IMR-90 (cell line): ENCODE data around the gene TMC1. TPM values are rescaled to one million over a fixed set of nuclear protein-coding genes. Genes with fewer than 3 reads are reported as not detected.
"Not testable (repeated sequence)": the region's sequence is repeated elsewhere in the genome, so short reads cannot be mapped to it uniquely, and the experiment has no call there.

Source experiments
- ATAC-seq: fragments of 200-7000 bp; cut with Tn5 transposase; 2 replicates; pipeline ENCODE4 v1.9.1; 2020; ENCODE audit warnings: low read depth, mild to moderate bottlenecking, moderate library complexity
- BruUV-seq: library from RNA; stranded (reverse); fragments of 400-500 nt; replicated peaks from 2 replicates; lab custom pipeline; 2021; lab: Mats Ljungman, UMichigan
- CTCF ChIA-PET: fragments of 300-600 bp; formaldehyde crosslinking; extraction: SDS; loops from one replicate; lab custom pipeline; 2021; ENCODE audit warnings: antibody characterized with exemption; lab: Yijun Ruan, JAX
- POLR2A ChIA-PET: fragments of 300-600 bp; sonication (Branson Sonifier 250); formaldehyde crosslinking; loops from one replicate; lab custom pipeline; 2022; ENCODE audit warnings: antibody characterized with exemption; ENCODE audit not compliant: unreplicated experiment; lab: Charles Lee
- DNase-seq: peaks from one replicate; pipeline ENCODE4 v3.0.0; 2013
- H2AFZ ChIP-seq: replicated peaks from 2 replicates; pipeline ENCODE3; 2013; ENCODE audit warnings: low read length, mild to moderate bottlenecking; ENCODE audit not compliant: poor library complexity
- H2AK5ac ChIP-seq: 2 replicates; pipeline ENCODE4 v1.6.1; 2013; ENCODE audit warnings: low read depth, low read length, inconsistent platforms
- H2AK9ac ChIP-seq: replicated peaks from 2 replicates; pipeline ENCODE3; 2013; ENCODE audit warnings: mild to moderate bottlenecking, low read depth, low read length, moderate library complexity; ENCODE audit not compliant: poor library complexity
- H2BK120ac ChIP-seq: 2 replicates; pipeline ENCODE4 v1.6.1; 2013; ENCODE audit warnings: low read depth, low read length, inconsistent platforms
- H2BK15ac ChIP-seq: 3 replicates; pipeline ENCODE4 v1.6.1; 2013; ENCODE audit warnings: low read depth, low read length, inconsistent platforms
- H2BK20ac ChIP-seq: 2 replicates; pipeline ENCODE4 v1.6.1; 2013; ENCODE audit warnings: low read depth, mild to moderate bottlenecking, inconsistent platforms, low read length, moderate library complexity
- H2BK5ac ChIP-seq: 2 replicates; pipeline ENCODE4 v1.6.1; 2013; ENCODE audit warnings: mild to moderate bottlenecking, low read depth, low read length, inconsistent platforms; ENCODE audit not compliant: poor library complexity, severe bottlenecking
- H3K14ac ChIP-seq: replicated peaks from 2 replicates; pipeline ENCODE4 v1.6.1; 2013; ENCODE audit warnings: low read depth, low read length, inconsistent platforms
- H3K18ac ChIP-seq: 2 replicates; pipeline ENCODE4 v1.6.1; 2013; ENCODE audit warnings: low read depth, low read length, control low read depth
- H3K23ac ChIP-seq: 2 replicates; pipeline ENCODE4 v1.6.1; 2013; ENCODE audit warnings: low read depth, low read length, inconsistent platforms
- H3K27ac ChIP-seq: 2 replicates; pipeline ENCODE4 v1.5.1; 2013; ENCODE audit warnings: mild to moderate bottlenecking, control low read depth, low read length; ENCODE audit not compliant: insufficient read depth
- H3K27me3 ChIP-seq: 2 replicates; pipeline ENCODE4 v1.6.1; 2013; ENCODE audit warnings: low read length; ENCODE audit not compliant: control insufficient read depth, insufficient read depth
- H3K36me3 ChIP-seq: 2 replicates; pipeline ENCODE4 v1.6.1; 2013; ENCODE audit warnings: low read length, mixed read lengths; ENCODE audit not compliant: control insufficient read depth, insufficient read depth
- H3K4ac ChIP-seq: 2 replicates; pipeline ENCODE4 v1.6.1; 2013; ENCODE audit warnings: low read depth, low read length, inconsistent platforms
- H3K4me1 ChIP-seq: 2 replicates; pipeline ENCODE4 v1.6.1; 2013; ENCODE audit warnings: low read length, mixed read lengths; ENCODE audit not compliant: control insufficient read depth, insufficient read depth
- H3K4me2 ChIP-seq: 2 replicates; pipeline ENCODE4 v1.6.1; 2013; ENCODE audit warnings: low read depth, mild to moderate bottlenecking, control low read depth, low read length, moderate library complexity
- H3K4me3 ChIP-seq: 2 replicates; pipeline ENCODE4 v1.5.1; 2013; ENCODE audit warnings: low read depth, mild to moderate bottlenecking, control low read depth, low read length, moderate library complexity; ENCODE audit not compliant: insufficient read depth
- H3K56ac ChIP-seq: 2 replicates; pipeline ENCODE4 v1.6.1; 2013; ENCODE audit warnings: low read length, inconsistent platforms; ENCODE audit not compliant: insufficient read depth; ENCODE audit errors: extremely low read depth
- H3K79me1 ChIP-seq, 2 experiments: 2 replicates each; pipeline ENCODE4 v1.6.1; 2013; ENCODE audit warnings: low read length in 2 of 2, inconsistent platforms in 1 of 2, low read depth in 1 of 2
- H3K9ac ChIP-seq: 2 replicates; pipeline ENCODE4 v1.6.1; 2013; ENCODE audit warnings: low read depth, low read length, control low read depth
- H3K9me1 ChIP-seq: 2 replicates; pipeline ENCODE4 v1.6.1; 2013; ENCODE audit warnings: low read length, inconsistent platforms; ENCODE audit not compliant: insufficient read depth
- H3K9me3 ChIP-seq: 2 replicates; pipeline ENCODE4 v1.6.1; 2013; ENCODE audit warnings: low read length; ENCODE audit not compliant: control insufficient read depth, insufficient read depth
- H4K20me1 ChIP-seq: 2 replicates; pipeline ENCODE4 v1.6.1; 2013; ENCODE audit warnings: low read length, inconsistent platforms; ENCODE audit not compliant: insufficient read depth
- H4K5ac ChIP-seq: 2 replicates; pipeline ENCODE4 v1.6.1; 2013; ENCODE audit warnings: mild to moderate bottlenecking, low read depth, low read length, control low read depth
- H4K8ac ChIP-seq, 2 experiments: 2 replicates each; pipeline ENCODE4 v1.6.1; 2013; ENCODE audit warnings: low read depth in 2 of 2, low read length in 2 of 2, control low read depth in 1 of 2, inconsistent platforms in 1 of 2
- H4K91ac ChIP-seq: 2 replicates; pipeline ENCODE4 v1.6.1; 2013; ENCODE audit warnings: low read depth, low read length, inconsistent platforms; ENCODE audit not compliant: insufficient read depth
- CHD1 ChIP-seq: IDR thresholded peaks from 2 replicates; pipeline ENCODE4 v1.6.1; 2012; ENCODE audit warnings: low read depth, low read length, improper control_type of control experiment
- ELK1 ChIP-seq: fragments of 150-350 bp; IDR thresholded peaks from 2 replicates; pipeline ENCODE4 v1.6.1; 2016; ENCODE audit warnings: low read depth, mild to moderate bottlenecking, low read length, moderate library complexity, borderline replicate concordance
- RAD21 ChIP-seq: IDR thresholded peaks from 2 replicates; pipeline ENCODE4 v1.6.1; 2012; ENCODE audit warnings: low read length, improper control_type of control experiment
- WGBS, 2 experiments: methylation state at CpG; one replicate each; pipeline versions ENCODE4 v1.1.5 to v1.1.7; 2013; ENCODE audit warnings: missing lambda C conversion rate in 2 of 2; ENCODE audit not compliant: insufficient read length in 1 of 2; ENCODE audit errors: extremely low coverage in 2 of 2; 5-methylcytosine and 5-hydroxymethylcytosine counted together
- dilution Hi-C: fragments of 300-500 bp; cut with HindIII; formaldehyde crosslinking; loops from one replicate; pipeline ENCODE4 v1.14.3; 2018; ENCODE audit warnings: low sequenced_read_pairs; ENCODE audit not compliant: unreplicated experiment
- in situ Hi-C: fragments of 300-500 bp; cut with MboI; formaldehyde crosslinking; loops from 3 replicates; pipeline ENCODE4 v1.14.3; 2019; ENCODE audit warnings: low sequenced_read_pairs, inconsistent platforms, mixed read lengths
- intact Hi-C: fragments of 100-400 bp; cut with micrococcal nuclease; formaldehyde crosslinking; loops from 2 replicates; pipeline ENCODE4 v1.10.0; 2022
- polyA plus RNA-seq, 3 experiments: library from polyadenylated mRNA; depleted of rRNA; stranded (reverse); fragments of >200 nt; gene quantifications; 2 replicates each; pipeline ENCODE4 v1.2.3, GENCODE V29; 2012; ENCODE audit warnings: low replicate concordance in 1 of 3
- total RNA-seq: library from RNA; depleted of rRNA; stranded (reverse); fragments of >200 nt; gene quantifications from 2 replicates; pipeline ENCODE4 v1.2.3, GENCODE V29; 2012

The TMC1 gene
- total and polyA plus RNA-seq, 2 of the 4 experiments (the other 2 are of a cell fraction), result not detected

GRCh38 chr9:72486594-72486955 lies 34.8 kb upstream of the TMC1 start (continued):
- TF ChIP-seq CHD1 (no peak), RAD21 (no peak), ELK1 (no peak)

GRCh38 chr9:72487665-72488064 lies 33.7 kb upstream of the TMC1 start:
- dilution Hi-C loops, BruUV-seq, H3K23ac ChIP-seq, H3K27ac ChIP-seq, CTCF ChIA-PET, H2AK9ac ChIP-seq, H2BK120ac ChIP-seq, H2BK20ac ChIP-seq, H3K4me1 ChIP-seq, H2BK15ac ChIP-seq, H2BK5ac ChIP-seq, H3K36me3 ChIP-seq, H3K9me1 ChIP-seq, H4K91ac ChIP-seq, DNase-seq, H3K79me1 ChIP-seq, H2AFZ ChIP-seq, H3K9me3 ChIP-seq, H3K18ac ChIP-seq, H2AK5ac ChIP-seq, H4K20me1 ChIP-seq, ATAC-seq, H3K4ac ChIP-seq, POLR2A ChIA-PET, H3K4me2 ChIP-seq, H3K56ac ChIP-seq, H4K8ac ChIP-seq, H3K27me3 ChIP-seq, H4K5ac ChIP-seq, in situ Hi-C loops, H3K4me3 ChIP-seq, H3K14ac ChIP-seq, H3K9ac ChIP-seq: not testable (repeated sequence)
- no CpG with 5 or more reads among the region's 4 CpGs for WGBS, 2 experiments
- intact Hi-C loops, result loop anchor here (10.0 kb wide), 1 partner anchor 183 kb away; no protein-coding TSS in a partner anchor
